ENCODE data around the gene MARCHF2.

Gene MARCHF2

GRCh38 chr19:8455018-8455417 is 41.9 kb downstream of the MARCHF2 start:
- FAIRE-seq, result no peak

- no peak for FAIRE-seq
Measured at GRCh38 chr19:8456064-8456463, 43.0 kb downstream of the MARCHF2 start.

GRCh38 chr19:8457209-8457608 is 44.1 kb downstream of the MARCHF2 start:
- no peak for FAIRE-seq

GRCh38 chr19:8457827-8458226 is 44.7 kb downstream of the MARCHF2 start:
- FAIRE-seq, result no peak

GRCh38 chr19:8458380-8458779 is 45.3 kb downstream of the MARCHF2 start:
- FAIRE-seq, result no peak

GRCh38 chr19:8459095-8459494 is 46.0 kb downstream of the MARCHF2 start:
- no peak for FAIRE-seq

- no peak for FAIRE-seq
Measured at GRCh38 chr19:8459520-8460270, 46.6 kb downstream of the MARCHF2 start.

GRCh38 chr19:8460516-8461298 is 47.6 kb downstream of the MARCHF2 start:
- FAIRE-seq, result no peak

- FAIRE-seq, result no peak
Measured at GRCh38 chr19:8461376-8461775, 48.3 kb downstream of the MARCHF2 start.

GRCh38 chr19:8461891-8462290 is 48.8 kb downstream of the MARCHF2 start:
- FAIRE-seq, result no peak

- no peak for FAIRE-seq
Measured at GRCh38 chr19:8462571-8462970, 49.5 kb downstream of the MARCHF2 start.

GRCh38 chr19:8463365-8463764 is 50.3 kb downstream of the MARCHF2 start:
- no peak for FAIRE-seq

- FAIRE-seq, result no peak
Measured at GRCh38 chr19:8466018-8466417, 52.9 kb downstream of the MARCHF2 start.

GRCh38 chr19:8468124-8468523 is 55.0 kb downstream of the MARCHF2 start:
- FAIRE-seq, result no peak

- FAIRE-seq, result no peak
Measured at GRCh38 chr19:8468761-8469373, 55.8 kb downstream of the MARCHF2 start.

GRCh38 chr19:8469613-8470368 is 56.7 kb downstream of the MARCHF2 start:
- no peak for FAIRE-seq

- no peak for FAIRE-seq
Measured at GRCh38 chr19:8473648-8474476, 60.8 kb downstream of the MARCHF2 start.

- no peak for FAIRE-seq
Measured at GRCh38 chr19:8475005-8475404, 61.9 kb downstream of the MARCHF2 start.

- no peak for FAIRE-seq
Measured at GRCh38 chr19:8476524-8476923, 63.4 kb downstream of the MARCHF2 start.

GRCh38 chr19:8477889-8478288 is 64.8 kb downstream of the MARCHF2 start:
- no peak for FAIRE-seq

- no peak for FAIRE-seq
Measured at GRCh38 chr19:8478598-8478997, 65.5 kb downstream of the MARCHF2 start.

GRCh38 chr19:8481201-8481600 is 68.1 kb downstream of the MARCHF2 start:
- no peak for FAIRE-seq

Measured in TTC549 (cell line).